Uterus (tissue), 2 donors: Measurements from ENCODE around the gene MUC5AC.

Experiments used
- CTCF ChIP-seq, 4 experiments: fragments of 200-600 bp in 2 of 4; fragments of 450-650 bp in 2 of 4; sonication (generic) in 2 of 4; IDR thresholded peaks; one replicate each; pipeline ENCODE4 v1.5.1; 2016 to 2019; ENCODE audit warnings: antibody characterized with exemption in 4 of 4, mild to moderate bottlenecking in 2 of 4, moderate library complexity in 1 of 4
- POLR2A ChIP-seq, 2 donors: fragments of 450-650 bp; IDR thresholded peaks; one replicate each; pipeline ENCODE4 v1.6.1; 2016; ENCODE audit warnings: antibody characterized with exemption in 2 of 2, mild to moderate bottlenecking in 1 of 2, moderate library complexity in 1 of 2

- TF ChIP-seq POLR2A (IDR thresholded peaks at IDR 0.05), result no peak
- no peak for TF ChIP-seq CTCF (IDR thresholded peaks at IDR 0.05)
These were observed 61.7 kb downstream of the MUC5AC start for GRCh38 chr11:1219446-1219833.
